Aorta (tissue), 5 donors: ENCODE data around the gene ASCL5. TPM values are rescaled to one million over a fixed set of nuclear protein-coding genes. Genes with fewer than 3 reads are reported as not detected.
"Not testable (repeated sequence)": the region's sequence is repeated elsewhere in the genome, so short reads cannot be mapped to it uniquely, and the experiment has no call there.

ENCODE experiments used
- ATAC-seq: fragments of 200-7000 bp; cut with Tn5 transposase; one replicate; pipeline ENCODE4 v1.9.1; 2022; ENCODE audit warnings: moderate library complexity; ENCODE audit not compliant: low FRiP score
- DNase-seq, 2 donors: peaks; one replicate each; pipeline ENCODE4 v3.0.0-alpha.2; 2020
- H3K27ac ChIP-seq, 2 donors: one replicate each; pipeline ENCODE4 v1.5.1; 2013; ENCODE audit warnings: low read length in 2 of 2, mild to moderate bottlenecking in 2 of 2, moderate library complexity in 2 of 2, control low read depth in 1 of 2, inconsistent platforms in 1 of 2, low read depth in 1 of 2
- H3K27me3 ChIP-seq, 2 donors: one replicate each; pipeline ENCODE4 v1.6.1; 2013; ENCODE audit warnings: control low read depth in 1 of 2, low read length in 1 of 2, mild to moderate bottlenecking in 1 of 2, moderate library complexity in 1 of 2; ENCODE audit not compliant: insufficient read depth in 2 of 2, control insufficient read depth in 1 of 2
- H3K36me3 ChIP-seq, 2 donors: one replicate each; pipeline ENCODE4 v1.6.1; 2013; ENCODE audit warnings: control low read depth in 1 of 2, low read length in 1 of 2, mild to moderate bottlenecking in 1 of 2; ENCODE audit not compliant: insufficient read depth in 2 of 2, control insufficient read depth in 1 of 2
- H3K4me1 ChIP-seq, 2 donors: one replicate each; pipeline ENCODE4 v1.6.1; 2013; ENCODE audit warnings: low read length in 2 of 2, control low read depth in 1 of 2, mild to moderate bottlenecking in 1 of 2, moderate library complexity in 1 of 2; ENCODE audit not compliant: insufficient read depth in 2 of 2, control insufficient read depth in 1 of 2
- H3K4me3 ChIP-seq, 2 donors: one replicate each; pipeline ENCODE4 v1.5.1; 2013; ENCODE audit warnings: low read length in 2 of 2, control low read depth in 1 of 2, mild to moderate bottlenecking in 1 of 2
- H3K9me3 ChIP-seq: one replicate; pipeline ENCODE4 v1.6.1; 2013; ENCODE audit warnings: mild to moderate bottlenecking, low read length; ENCODE audit not compliant: control insufficient read depth
- WGBS, 2 donors: extraction: QIAGEN DNeasy Blood & Tissue Kit; methylation state at CpG; one replicate each; pipeline ENCODE4 v1.1.7; 2013; 5-methylcytosine and 5-hydroxymethylcytosine counted together
- intact Hi-C, 2 donors: fragments of 100-400 bp; cut with DNase I; formaldehyde crosslinking; loops; one replicate each; pipeline versions ENCODE4 v1.14.2 to v1.15.0; 2022
- polyA plus RNA-seq, 2 donors: library from polyadenylated mRNA; stranded (reverse); fragments of 200-250 nt; gene quantifications; one replicate each; pipeline ENCODE4 v1.2.3, GENCODE V29; 2013
- total RNA-seq, 2 donors: library from RNA; stranded (reverse); fragmentation: NEBNext Ultra II Directional; extraction: Animal tissue kit (Norgen Biotek cat#: 25700); gene quantifications; one replicate each; pipeline ENCODE4 v1.2.1, GENCODE V29; 2021
- donor health status: healthy with polysubstance abuse.
- donor health status: Bipolar disorder and iron deficiency.
- donor health status: DM: no; HTN: no; CAD: no.
- donor health status: DM: no; HTN: no; CAD: no.
- donor health status: DM: yes; HTN: yes; CAD: no.

ASCL5 gene
- total and polyA plus RNA-seq, 4 donors, result 0.28 TPM; not detected in 3

DNA sequence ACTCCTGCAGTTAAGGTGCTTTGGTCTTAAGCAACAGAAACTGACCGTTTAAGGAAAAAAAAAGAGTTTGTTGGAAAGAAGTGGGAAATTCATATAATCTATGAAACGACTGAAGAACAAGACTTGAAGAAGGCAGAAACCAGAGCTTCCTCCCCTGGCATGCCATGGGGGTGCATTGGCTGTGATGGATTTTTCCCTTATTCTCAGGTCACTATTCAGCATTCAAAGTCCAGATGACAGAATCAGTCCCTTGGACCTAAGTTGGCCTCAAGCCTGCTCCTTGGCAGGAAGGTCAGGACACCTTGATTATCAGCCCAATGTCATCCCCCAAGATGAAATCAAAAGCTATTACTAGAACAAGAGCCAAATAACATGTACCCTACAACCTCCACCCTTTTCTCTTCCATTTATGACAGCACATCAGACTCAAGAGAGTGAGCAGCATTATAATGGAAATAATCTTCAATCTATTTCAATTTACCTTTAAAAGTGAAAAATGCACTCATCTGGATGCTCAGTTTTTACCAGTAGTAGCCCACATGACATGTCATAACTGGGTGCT lies 43.1 kb upstream of the ASCL5 start:
- peak overlapping the region in 1 of 2 donors; percentile 29 for H3K27ac ChIP-seq
- 86% methylated on average over 2 of the region's 2 CpGs for WGBS, 2 donors
- intact Hi-C loops, result loop anchor here in 1 of 2 donors (2.0 kb wide), 1 partner anchor 15 kb away; the partner anchor contains the start of gene TMEM9
- no peaks in the 10 kb centered on the region for H3K36me3 ChIP-seq
- no peaks in the 10 kb centered on the region for H3K9me3 ChIP-seq
- no peak for DNase-seq
- H3K4me3 ChIP-seq, result no peak overlapping the region
- no peak for ATAC-seq
- H3K27me3 ChIP-seq, result no peaks in the 10 kb centered on the region
- H3K4me1 ChIP-seq, result no peaks in the 10 kb centered on the region

DNA sequence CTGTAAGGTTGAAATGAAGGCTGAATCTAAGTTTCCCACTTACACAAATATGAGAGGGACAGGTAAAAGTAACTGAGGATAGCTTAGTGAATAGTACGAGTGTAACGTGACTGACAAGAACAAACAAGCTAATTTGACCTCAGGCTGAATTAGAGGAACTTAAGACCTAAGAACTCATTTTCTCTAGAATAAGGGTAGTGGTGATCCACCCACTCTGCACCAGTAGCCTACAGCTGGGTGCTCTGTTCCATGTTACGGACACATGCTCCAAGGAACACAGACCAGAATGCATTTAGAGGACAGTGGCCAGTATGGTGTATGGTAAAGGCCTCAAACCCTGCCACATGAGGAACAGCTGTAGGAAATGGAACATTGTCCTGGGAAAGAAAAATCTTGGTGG lies 42.2 kb upstream of the ASCL5 start:
- Histone ChIP-seq H3K27ac (no peak overlapping the region), H3K4me3 (no peak overlapping the region), H3K4me1 (no peaks in the 10 kb centered on the region), H3K36me3 (no peaks in the 10 kb centered on the region), H3K27me3 (no peaks in the 10 kb centered on the region), H3K9me3 (no peaks in the 10 kb centered on the region)
- ATAC-seq (no peak), DNase-seq (no peak)
- intact Hi-C loops, result no loop called here
- 96 to 97% methylated on average over 3 of the region's 3 CpGs for WGBS, 2 donors

DNA sequence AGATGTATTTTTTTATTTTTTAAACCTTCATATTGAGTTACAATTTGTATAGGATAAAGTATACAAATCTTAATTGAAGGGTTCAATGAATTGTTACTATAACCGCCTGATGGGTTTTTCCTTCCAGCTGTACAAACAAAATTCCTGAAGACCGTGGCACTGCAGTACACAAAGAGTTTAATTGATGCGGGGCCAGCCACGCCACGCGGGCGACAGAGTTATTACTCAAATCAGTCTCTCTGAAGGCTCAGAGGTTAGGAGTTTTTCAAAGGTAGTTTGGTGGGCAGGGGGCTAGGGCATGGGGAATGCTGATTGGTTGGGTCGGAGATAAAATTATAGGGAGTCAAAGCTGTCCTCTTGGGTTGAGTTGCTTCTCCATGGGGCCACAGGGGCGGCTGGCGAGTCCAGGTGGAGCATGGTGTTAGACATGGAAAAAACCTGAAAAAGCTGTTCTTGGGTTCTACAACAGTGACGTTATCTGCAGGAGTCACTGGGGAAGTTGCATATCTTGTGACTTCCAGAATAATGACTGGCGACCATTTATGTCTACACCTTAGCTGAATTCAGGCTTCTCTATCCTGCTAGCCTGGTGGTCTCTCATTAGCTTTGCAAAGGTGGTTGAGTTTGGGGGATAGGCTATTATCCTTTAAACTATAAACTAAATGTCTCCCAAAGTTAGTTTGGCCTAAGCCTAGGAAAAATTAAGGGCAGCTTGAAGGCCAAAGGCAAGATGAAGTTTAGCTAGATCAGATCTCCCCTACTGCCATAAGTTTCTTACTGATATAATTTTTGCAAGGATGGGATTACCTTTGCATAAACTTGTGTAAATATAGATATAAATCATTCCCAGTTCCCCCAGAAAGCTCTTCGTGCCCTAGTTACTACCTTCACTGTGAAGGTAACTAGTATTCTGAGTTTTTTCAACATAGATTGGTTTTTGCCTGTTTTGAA lies 40.3 kb upstream of the ASCL5 start:
- H3K27me3 ChIP-seq, result no peaks in the 10 kb centered on the region
- no peak for DNase-seq
- no peaks in the 10 kb centered on the region for H3K4me1 ChIP-seq
- intact Hi-C loops, result no loop called here
- ATAC-seq, result no peak
- H3K27ac ChIP-seq, result no peak overlapping the region
- H3K9me3 ChIP-seq, result no peaks in the 10 kb centered on the region
- no peaks in the 10 kb centered on the region for H3K36me3 ChIP-seq
- 67 to 68% methylated on average over 13 of the region's 13 CpGs for WGBS, 2 donors
- H3K4me3 ChIP-seq, result no peak overlapping the region

DNA sequence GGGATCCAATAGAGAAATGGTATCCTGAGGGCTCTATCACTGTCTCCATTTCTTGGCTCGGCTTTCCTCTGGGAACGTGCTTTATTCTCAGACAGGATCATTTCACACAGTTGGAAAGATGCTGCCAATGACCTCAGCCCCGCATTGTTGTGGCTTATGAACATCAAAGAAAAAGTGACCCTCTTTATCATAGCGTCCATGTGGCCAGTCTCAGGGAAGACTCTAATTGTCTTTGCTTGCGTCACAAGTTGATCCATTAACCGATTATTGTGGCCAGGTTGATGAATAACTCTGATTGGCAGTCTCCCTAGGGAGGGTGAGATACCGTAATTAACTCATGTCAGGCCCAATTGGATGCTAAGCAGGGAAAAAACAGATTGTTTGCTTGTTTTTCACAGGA lies 37.7 kb upstream of the ASCL5 start:
- DNase-seq (no peak), ATAC-seq (no peak)
- 70 to 71% methylated on average over 7 of the region's 7 CpGs for WGBS, 2 donors
- no peaks in the 10 kb centered on the region for H3K27me3 ChIP-seq
- H3K4me1 ChIP-seq, result no peaks in the 10 kb centered on the region
- H3K36me3 ChIP-seq, result no peaks in the 10 kb centered on the region
- H3K9me3 ChIP-seq, result no peaks in the 10 kb centered on the region
- no peak overlapping the region for H3K4me3 ChIP-seq
- intact Hi-C loops, result no loop called here
- H3K27ac ChIP-seq, result no peak overlapping the region

DNA sequence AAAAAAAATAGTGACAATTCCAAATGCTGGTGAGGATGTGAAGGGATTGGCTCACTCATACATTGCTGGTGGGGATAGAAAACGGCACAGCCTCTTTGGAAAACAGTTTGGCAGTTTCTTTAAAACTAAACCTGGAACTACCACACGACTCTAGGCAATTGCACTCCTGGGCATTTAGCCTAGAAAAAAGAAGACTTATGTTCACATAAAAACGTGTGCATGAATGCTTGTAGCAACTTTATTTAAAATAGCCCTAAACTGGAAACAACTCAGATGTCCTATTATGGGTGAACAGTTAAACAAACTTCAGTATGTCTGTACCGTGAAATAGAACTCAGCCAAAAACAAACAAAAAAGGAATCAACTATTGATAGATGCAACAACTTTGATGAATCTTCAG lies 36.7 kb upstream of the ASCL5 start:
- DNase-seq (no peak), ATAC-seq (no peak)
- Histone ChIP-seq H3K9me3 (no peaks in the 10 kb centered on the region), H3K27ac (no peak overlapping the region), H3K4me1 (no peaks in the 10 kb centered on the region), H3K27me3 (no peaks in the 10 kb centered on the region), H3K4me3 (no peak overlapping the region), H3K36me3 (no peaks in the 10 kb centered on the region)
- 16% methylated on average over 4 of the region's 4 CpGs for WGBS, 2 donors
- intact Hi-C loops, result no loop called here

DNA sequence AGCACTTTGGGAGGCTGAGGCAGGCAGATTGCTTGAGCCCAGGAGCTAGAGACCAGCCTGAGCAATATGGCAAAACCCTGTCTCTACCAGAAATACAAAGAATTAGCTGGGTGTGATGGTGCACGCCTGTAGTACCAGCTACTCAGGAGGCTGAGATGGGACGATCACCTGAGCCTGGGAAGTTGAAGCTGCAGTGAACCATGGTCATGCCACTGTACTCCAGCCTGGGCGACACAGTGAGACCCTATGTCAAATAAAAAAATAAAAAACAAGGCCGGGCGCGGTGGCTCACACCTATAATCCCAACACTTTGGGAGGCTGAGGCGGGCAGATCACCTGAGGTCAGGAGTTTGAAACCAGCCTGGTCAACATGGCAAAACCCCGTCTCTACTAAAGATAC lies 36.1 kb upstream of the ASCL5 start:
- H3K4me1 ChIP-seq, ATAC-seq, DNase-seq, intact Hi-C loops, H3K27me3 ChIP-seq, H3K4me3 ChIP-seq, H3K36me3 ChIP-seq, H3K9me3 ChIP-seq, H3K27ac ChIP-seq: not testable (repeated sequence)
- whole genome bisulfite sequencing, 2 donors, result 88 to 93% methylated on average over 8 of the region's 8 CpGs

DNA sequence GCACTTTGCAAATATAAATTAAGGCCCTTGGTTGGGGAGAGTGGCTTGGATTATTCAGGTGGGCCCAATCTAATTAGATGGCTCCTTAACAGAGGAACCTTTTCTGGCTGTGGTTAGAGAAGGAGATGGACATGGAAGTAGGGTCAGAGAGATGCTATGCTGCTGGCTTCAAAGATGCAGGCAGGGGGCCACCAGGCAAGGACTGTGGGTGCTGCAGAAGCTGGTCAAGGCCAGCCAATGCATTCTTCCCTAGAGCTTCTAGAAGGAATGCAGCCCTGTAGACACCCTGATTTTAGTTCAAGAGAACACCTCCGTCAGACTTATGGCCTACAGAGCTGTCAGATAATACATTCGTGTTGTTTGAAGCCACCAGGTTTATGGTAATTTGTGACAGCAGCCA lies 31.0 kb upstream of the ASCL5 start:
- intact Hi-C loops, result no loop called here
- Histone ChIP-seq H3K9me3 (no peaks in the 10 kb centered on the region), H3K36me3 (no peaks in the 10 kb centered on the region), H3K4me1 (no peaks in the 10 kb centered on the region), H3K27me3 (no peaks in the 10 kb centered on the region), H3K4me3 (no peak overlapping the region), H3K27ac (no peak overlapping the region)
- WGBS, 2 donors, result 92 to 94% methylated on average over 2 of the region's 2 CpGs
- no peak for DNase-seq
- no peak for ATAC-seq

DNA sequence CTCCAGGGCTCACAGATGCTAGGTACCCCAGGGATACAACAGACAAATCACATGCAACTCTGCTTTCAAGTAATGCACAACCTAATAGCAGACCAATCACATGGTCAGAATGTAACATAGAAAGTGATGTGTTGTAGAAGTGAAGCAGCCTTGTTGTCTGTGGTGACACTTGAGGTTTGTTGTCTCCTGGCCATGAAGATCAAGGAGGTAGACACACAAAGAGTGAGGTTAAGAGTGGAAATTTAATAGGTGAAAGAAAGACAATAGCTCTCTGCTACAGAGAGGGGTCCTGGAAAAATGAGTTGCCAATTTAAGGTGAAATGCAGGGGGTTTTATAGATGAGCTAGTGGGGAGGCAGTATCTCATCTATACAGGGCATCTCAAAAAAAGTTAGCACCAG lies 29.8 kb upstream of the ASCL5 start:
- Histone ChIP-seq H3K27me3 (no peaks in the 10 kb centered on the region), H3K36me3 (no peaks in the 10 kb centered on the region), H3K4me3 (no peak overlapping the region), H3K27ac (no peak overlapping the region), H3K4me1 (no peaks in the 10 kb centered on the region), H3K9me3 (no peaks in the 10 kb centered on the region)
- no peak for ATAC-seq
- intact Hi-C loops, result no loop called here
- no peak for DNase-seq

DNA sequence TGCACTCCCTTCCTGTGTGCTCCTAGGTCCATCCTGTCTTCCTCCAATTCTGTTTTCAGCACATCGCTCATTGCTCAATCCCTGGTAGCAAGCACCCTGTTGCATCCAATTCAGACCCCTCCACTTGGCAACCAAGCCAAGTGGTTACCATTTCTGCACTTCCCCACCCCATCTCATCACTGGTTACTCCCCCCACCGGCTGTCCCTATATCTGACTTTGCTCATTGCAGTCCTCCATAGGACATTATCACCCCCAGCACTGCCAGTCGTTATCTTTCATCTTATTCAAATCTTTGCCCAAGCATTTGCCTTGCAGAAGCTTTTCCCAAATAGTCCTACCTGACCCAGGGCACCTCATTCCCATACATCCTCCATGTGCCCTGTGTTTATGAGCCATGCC lies 29.4 kb upstream of the ASCL5 start:
- ATAC-seq, result no peak
- Histone ChIP-seq H3K27me3 (no peaks in the 10 kb centered on the region), H3K4me3 (no peak overlapping the region), H3K9me3 (no peaks in the 10 kb centered on the region), H3K4me1 (no peaks in the 10 kb centered on the region), H3K27ac (no peak overlapping the region), H3K36me3 (no peaks in the 10 kb centered on the region)
- intact Hi-C loops, result no loop called here
- WGBS, 2 donors, result 87 to 92% methylated on average over 3 of the region's 3 CpGs
- DNase-seq, result peak in 1 of 2 donors; percentile 3
